ENCODE results near the gene PIGS. TPM values are rescaled to one million over a fixed set of nuclear protein-coding genes. Genes with fewer than 3 reads are reported as not detected.

The PIGS gene
- total and polyA plus RNA-seq, 2 of the 13 experiments (the other 11 are each of a cell fraction or from before 2014, with no cell fraction given) = 31.7 to 42.6 TPM

GRCh38 chr17:28552176-28552999, 18.9 kb downstream of the PIGS start, which contains the start of gene UNC119 (continued):
- TF ChIP-seq SNAPC4 (CRISPR knock-in tag; IDR thresholded peaks at IDR 0.05) (no peak), TFDP2 (CRISPR knock-in tag; IDR thresholded peaks at IDR 0.05) (no peak; the same call in 1 of the 2 replicates), IRF9 (CRISPR knock-in tag; IDR thresholded peaks at IDR 0.05; ENCODE audit: borderline replicate concordance) (no peak), ZNF367 (CRISPR knock-in tag; IDR thresholded peaks at IDR 0.05; ENCODE audit: borderline replicate concordance) (no peak), ATF2 (CRISPR knock-in tag; IDR thresholded peaks at IDR 0.05) (no peak), ZNF318 (CRISPR knock-in tag; IDR thresholded peaks at IDR 0.05) (no peak), DR1 (CRISPR knock-in tag; IDR thresholded peaks at IDR 0.05) (no peak)
